Transverse colon (tissue), 4 donors: ENCODE results near the gene CLCA4.

ENCODE experiments used
- POLR2A ChIP-seq: fragments of 450-650 bp; IDR thresholded peaks from one replicate; pipeline ENCODE4 v1.6.1; 2016; ENCODE audit warnings: antibody characterized with exemption, mild to moderate bottlenecking, moderate library complexity
- POLR2AphosphoS5 ChIP-seq, 3 donors: sonication (generic); formaldehyde crosslinking; IDR thresholded peaks; one replicate each; pipeline ENCODE4 v1.6.1; 2016; ENCODE audit warnings: antibody characterized with exemption in 3 of 3
- TF ChIP-seq, protein P1 (sequence below), 5 experiments: fragments of 200-600 bp in 3 of 5; fragments of 450-650 bp in 2 of 5; sonication (generic) in 3 of 5; IDR thresholded peaks; 1 replicate in 2 of 5; 2 replicates in 3 of 5; pipeline ENCODE4 v1.5.1; 2016 to 2017; ENCODE audit warnings: antibody characterized with exemption in 5 of 5, inconsistent platforms in 3 of 5, mild to moderate bottlenecking in 2 of 5, moderate library complexity in 1 of 5

DNA sequence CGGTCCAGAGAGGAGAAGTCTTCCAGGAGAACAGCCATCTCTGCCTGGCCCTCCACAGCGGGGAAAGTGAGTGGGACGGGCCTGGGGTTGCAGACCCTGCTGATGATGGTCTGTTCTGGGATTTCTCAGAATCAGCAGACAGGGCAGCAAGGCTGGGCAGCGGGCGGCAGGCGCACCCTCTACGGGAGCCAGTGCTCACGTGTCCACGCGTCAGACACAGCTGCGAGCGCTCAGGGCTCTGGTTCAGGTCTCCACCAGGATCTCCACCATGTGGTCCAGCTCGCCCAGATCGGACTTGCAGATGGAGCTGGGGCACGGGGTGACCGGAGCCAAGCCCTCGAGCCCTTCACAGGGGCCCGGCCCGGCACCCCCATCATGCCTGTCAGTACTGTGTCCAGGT is 5.5 kb downstream of the CLCA4 start:
- TF ChIP-seq, protein P1, sequence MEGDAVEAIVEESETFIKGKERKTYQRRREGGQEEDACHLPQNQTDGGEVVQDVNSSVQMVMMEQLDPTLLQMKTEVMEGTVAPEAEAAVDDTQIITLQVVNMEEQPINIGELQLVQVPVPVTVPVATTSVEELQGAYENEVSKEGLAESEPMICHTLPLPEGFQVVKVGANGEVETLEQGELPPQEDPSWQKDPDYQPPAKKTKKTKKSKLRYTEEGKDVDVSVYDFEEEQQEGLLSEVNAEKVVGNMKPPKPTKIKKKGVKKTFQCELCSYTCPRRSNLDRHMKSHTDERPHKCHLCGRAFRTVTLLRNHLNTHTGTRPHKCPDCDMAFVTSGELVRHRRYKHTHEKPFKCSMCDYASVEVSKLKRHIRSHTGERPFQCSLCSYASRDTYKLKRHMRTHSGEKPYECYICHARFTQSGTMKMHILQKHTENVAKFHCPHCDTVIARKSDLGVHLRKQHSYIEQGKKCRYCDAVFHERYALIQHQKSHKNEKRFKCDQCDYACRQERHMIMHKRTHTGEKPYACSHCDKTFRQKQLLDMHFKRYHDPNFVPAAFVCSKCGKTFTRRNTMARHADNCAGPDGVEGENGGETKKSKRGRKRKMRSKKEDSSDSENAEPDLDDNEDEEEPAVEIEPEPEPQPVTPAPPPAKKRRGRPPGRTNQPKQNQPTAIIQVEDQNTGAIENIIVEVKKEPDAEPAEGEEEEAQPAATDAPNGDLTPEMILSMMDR (IDR thresholded peaks at IDR 0.05): no peak
- TF ChIP-seq POLR2AphosphoS5 (IDR thresholded peaks at IDR 0.05) (no peak), POLR2A (no peak)
